Loucy (cell line): Measurements from ENCODE around the gene CXCL14.

ENCODE experiments used
- CTCF ChIP-seq: fragments of 200-600 bp; sonication (generic); conservative IDR thresholded peaks from 2 replicates; pipeline ENCODE4 v1.5.1; 2014; ENCODE audit warnings: mild to moderate bottlenecking, antibody characterized with exemption, low read length
- EZH2phosphoT487 ChIP-seq: fragments of 200-600 bp; IDR thresholded peaks from 2 replicates; pipeline ENCODE4 v1.6.1; 2018; ENCODE audit warnings: antibody characterized with exemption, mild to moderate bottlenecking, moderate library complexity, borderline replicate concordance

DNA sequence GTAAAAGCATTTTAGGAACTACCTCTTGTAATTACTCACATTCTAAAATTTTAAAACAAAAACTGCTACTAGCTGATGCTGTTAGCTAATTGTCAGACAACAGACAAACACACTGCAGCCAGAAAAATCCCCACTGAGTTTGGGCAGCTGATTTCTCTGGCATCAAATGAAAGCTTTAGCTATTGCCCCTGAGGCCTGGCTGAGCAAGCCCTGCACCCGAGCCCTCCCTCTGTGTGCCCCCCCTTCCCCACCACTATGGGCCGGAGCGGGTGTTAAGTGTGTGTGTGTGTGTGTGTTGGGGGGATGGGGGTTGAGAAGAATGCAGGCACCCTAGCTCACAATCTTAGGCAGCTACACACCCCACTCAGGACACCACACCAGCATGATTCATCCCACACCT, 45.5 kb downstream of the CXCL14 start:
- no peak for TF ChIP-seq EZH2phosphoT487
- no peak for TF ChIP-seq CTCF
